PC-3 (cell line): Measurements from ENCODE around the gene MBLAC1. TPM values are rescaled to one million over a fixed set of nuclear protein-coding genes. Genes with fewer than 3 reads are reported as not detected.

ENCODE experiments used
- ATAC-seq: fragments of 200-7000 bp; cut with Tn5 transposase; 2 replicates; pipeline ENCODE4 v1.9.1; 2020; ENCODE audit warnings: mild to moderate bottlenecking, moderate library complexity
- BruUV-seq: library from RNA; stranded (reverse); fragments of 400-500 nt; replicated peaks from 2 replicates; lab custom pipeline; 2021; lab: Mats Ljungman, UMichigan
- CTCF ChIA-PET: fragments of 300-600 bp; sonication (Branson Sonifier 250); formaldehyde crosslinking; loops from one replicate; lab custom pipeline; 2022; ENCODE audit warnings: antibody characterized with exemption; lab: Charles Lee
- POLR2A ChIA-PET: fragments of 300-600 bp; sonication (Branson Sonifier 250); formaldehyde crosslinking; loops from one replicate; lab custom pipeline; 2022; ENCODE audit warnings: antibody characterized with exemption; ENCODE audit not compliant: unreplicated experiment; lab: Charles Lee
- DNase-seq: peaks from one replicate; pipeline ENCODE4 v3.0.0-alpha.2; 2015
- H2AFZ ChIP-seq: fragments of 300-600 bp; sonication (generic); 2 replicates; pipeline ENCODE4 v1.6.0; 2016; ENCODE audit warnings: antibody characterized with exemption, low read length
- H3F3A ChIP-seq: fragments of 300-600 bp; sonication (generic); one replicate; pipeline ENCODE4 v1.6.0; 2017; ENCODE audit warnings: antibody characterized with exemption, low read length, control low read depth, mild to moderate bottlenecking; ENCODE audit not compliant: unreplicated experiment
- H3K27ac ChIP-seq: fragments of 300-600 bp; sonication (generic); 2 replicates; pipeline ENCODE4 v1.5.1; 2016; ENCODE audit warnings: mild to moderate bottlenecking, low read length
- H3K27me3 ChIP-seq: fragments of 300-600 bp; sonication (generic); 2 replicates; pipeline ENCODE4 v1.6.1; 2016; ENCODE audit warnings: low read length, mixed read lengths
- H3K36me3 ChIP-seq: fragments of 300-600 bp; sonication (generic); 2 replicates; pipeline ENCODE4 v1.6.1; 2016; ENCODE audit warnings: low read depth, mixed run types, low read length, mixed read lengths
- H3K4me1 ChIP-seq: fragments of 300-600 bp; sonication (generic); 2 replicates; pipeline ENCODE4 v1.5.1; 2016; ENCODE audit warnings: low read length; ENCODE audit not compliant: insufficient read depth
- H3K4me2 ChIP-seq: fragments of 300-600 bp; sonication (generic); 2 replicates; pipeline ENCODE4 v1.6.0; 2016; ENCODE audit warnings: low read length
- H3K4me3 ChIP-seq: fragments of 300-600 bp; sonication (generic); 2 replicates; pipeline ENCODE4 v1.5.1; 2016; ENCODE audit warnings: mild to moderate bottlenecking, low read length, mixed read lengths
- H3K79me2 ChIP-seq: fragments of 300-600 bp; sonication (generic); 2 replicates; pipeline ENCODE4 v1.6.1; 2017; ENCODE audit warnings: low read length, mixed read lengths
- H3K9ac ChIP-seq: fragments of 300-600 bp; sonication (generic); 2 replicates; pipeline ENCODE4 v1.6.0; 2016; ENCODE audit warnings: mild to moderate bottlenecking, low read length
- H3K9me2 ChIP-seq: fragments of 300-600 bp; sonication (generic); replicated peaks from 2 replicates; pipeline ENCODE4 v1.6.1; 2016; ENCODE audit warnings: mixed run types, low read length, mixed read lengths
- H3K9me3 ChIP-seq: fragments of 300-600 bp; sonication (generic); 2 replicates; pipeline ENCODE4 v1.6.1; 2016; ENCODE audit warnings: low read length, mixed read lengths
- H4K20me1 ChIP-seq: fragments of 300-600 bp; sonication (generic); 2 replicates; pipeline ENCODE4 v1.6.1; 2016; ENCODE audit warnings: low read length, mixed read lengths
- EZH2 ChIP-seq: fragments of 300-600 bp; sonication (generic); IDR thresholded peaks from one replicate; pipeline ENCODE4 v1.6.1; 2017; ENCODE audit warnings: antibody characterized with exemption, mild to moderate bottlenecking, low read length; ENCODE audit not compliant: unreplicated experiment
- EZH2phosphoT487 ChIP-seq: fragments of 300-600 bp; sonication (generic); IDR thresholded peaks from 2 replicates; pipeline ENCODE4 v1.6.1; 2018; ENCODE audit warnings: mild to moderate bottlenecking, antibody characterized with exemption, low read length, borderline replicate concordance
- intact Hi-C: fragments of 100-400 bp; cut with micrococcal nuclease; formaldehyde crosslinking; loops from 2 replicates; pipeline ENCODE4 v1.9.0; 2023
- total RNA-seq: library from RNA; depleted of rRNA; stranded (reverse); fragments of >200 nt; gene quantifications from 2 replicates; pipeline ENCODE4 v1.2.3, GENCODE V29; 2014
- TF ChIP-seq, protein P1 (sequence below): fragments of 300-600 bp; sonication (generic); conservative IDR thresholded peaks from 2 replicates; pipeline ENCODE4 v1.5.1; 2017; ENCODE audit warnings: antibody characterized with exemption, low read depth, mild to moderate bottlenecking, low read length

MBLAC1 gene
- total RNA-seq, 1 experiment from 2014 or later = 2.7 TPM

DNA sequence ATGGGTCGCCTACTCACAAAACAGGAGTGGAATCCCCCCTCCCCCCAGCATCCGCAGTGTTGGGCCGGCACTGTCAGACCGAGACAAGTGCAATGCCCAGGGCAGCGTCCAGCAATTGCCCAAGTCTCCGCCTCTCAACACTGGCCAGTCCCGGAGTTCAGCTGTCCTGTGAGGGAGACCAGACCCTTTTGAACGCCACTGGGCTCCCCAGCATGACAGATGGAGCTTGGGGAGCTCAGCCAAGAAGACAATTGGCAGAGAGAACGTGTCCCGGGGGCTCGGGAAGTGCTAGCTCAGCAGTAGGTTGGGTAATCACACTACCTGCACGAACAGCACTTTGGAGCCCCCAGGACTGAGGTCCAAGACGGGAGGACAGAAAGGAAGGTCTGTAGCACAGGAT, 33.3 kb upstream of the MBLAC1 start:
- ATAC-seq = no peak
- Histone ChIP-seq H3K9me3 (no peaks in the 10 kb centered on the region), H3K9ac (no peak overlapping the region), H3K79me2 (peaks cover 37% of the 10 kb centered on the region), H3K27ac (no peak overlapping the region), H4K20me1 (peaks cover 14% of the 10 kb centered on the region; the same call in 1 of the 2 replicates), H3K4me3 (no peak overlapping the region), H3K9me2 (no peaks in the 10 kb centered on the region), H3K4me2 (no peak overlapping the region), H3K4me1 (peaks cover 11% of the 10 kb centered on the region), H3K27me3 (no peaks in the 10 kb centered on the region), H3K36me3 (peaks cover 68% of the 10 kb centered on the region), H2AFZ (no peak overlapping the region), H3F3A (no peaks in the 10 kb centered on the region)
- no peak for TF ChIP-seq EZH2
- TF ChIP-seq, protein P1, sequence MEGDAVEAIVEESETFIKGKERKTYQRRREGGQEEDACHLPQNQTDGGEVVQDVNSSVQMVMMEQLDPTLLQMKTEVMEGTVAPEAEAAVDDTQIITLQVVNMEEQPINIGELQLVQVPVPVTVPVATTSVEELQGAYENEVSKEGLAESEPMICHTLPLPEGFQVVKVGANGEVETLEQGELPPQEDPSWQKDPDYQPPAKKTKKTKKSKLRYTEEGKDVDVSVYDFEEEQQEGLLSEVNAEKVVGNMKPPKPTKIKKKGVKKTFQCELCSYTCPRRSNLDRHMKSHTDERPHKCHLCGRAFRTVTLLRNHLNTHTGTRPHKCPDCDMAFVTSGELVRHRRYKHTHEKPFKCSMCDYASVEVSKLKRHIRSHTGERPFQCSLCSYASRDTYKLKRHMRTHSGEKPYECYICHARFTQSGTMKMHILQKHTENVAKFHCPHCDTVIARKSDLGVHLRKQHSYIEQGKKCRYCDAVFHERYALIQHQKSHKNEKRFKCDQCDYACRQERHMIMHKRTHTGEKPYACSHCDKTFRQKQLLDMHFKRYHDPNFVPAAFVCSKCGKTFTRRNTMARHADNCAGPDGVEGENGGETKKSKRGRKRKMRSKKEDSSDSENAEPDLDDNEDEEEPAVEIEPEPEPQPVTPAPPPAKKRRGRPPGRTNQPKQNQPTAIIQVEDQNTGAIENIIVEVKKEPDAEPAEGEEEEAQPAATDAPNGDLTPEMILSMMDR = no peak
- TF ChIP-seq EZH2phosphoT487 = no peak
- no TSS peak for BruUV-seq
- intact Hi-C loops = no loop called here
- POLR2A ChIA-PET = no interaction called here
- CTCF ChIA-PET = no interaction called here
- no peak for DNase-seq

DNA sequence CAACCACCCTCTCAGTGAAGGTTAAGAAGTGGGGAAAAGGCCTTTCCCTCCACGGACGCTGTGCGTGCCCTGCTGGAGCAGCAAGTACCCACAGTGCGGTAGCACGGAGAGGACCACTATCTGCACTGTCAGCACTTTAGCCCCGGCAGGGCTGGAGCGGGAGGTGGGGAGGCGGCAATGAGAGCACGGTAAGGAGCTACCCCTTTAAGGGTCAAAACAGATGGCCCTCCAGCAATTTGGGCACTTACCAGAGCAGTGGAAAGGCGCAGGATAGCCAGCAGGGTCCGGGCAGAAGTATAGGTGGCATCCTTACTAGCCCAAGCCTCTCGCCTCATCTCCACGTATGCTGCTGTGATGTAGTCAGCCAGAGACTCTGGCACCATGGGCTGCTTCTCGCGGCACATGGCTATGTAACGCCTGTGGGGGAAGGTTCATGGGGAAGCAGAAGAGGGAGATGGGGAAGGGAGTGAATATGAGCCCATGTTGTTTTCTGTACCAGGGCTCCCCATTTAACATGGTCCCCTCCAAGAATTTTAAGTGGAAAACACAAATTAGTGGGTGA, 32.8 kb upstream of the MBLAC1 start:
- peaks cover 73% of the 10 kb centered on the region for H3K36me3 ChIP-seq

GRCh38 chr7:100095289-100095688, 31.5 kb upstream of the MBLAC1 start:
- ATAC-seq (no peak), DNase-seq (no peak)
- H3K9ac ChIP-seq = no peak overlapping the region
- ChIA-PET POLR2A (interaction anchor here (0.6 to 1.1 kb wide), 2 partner anchors 18 to 45 kb away, joined by 3 to 7 read pairs; no protein-coding TSS in a partner anchor), CTCF (no interaction called here)
- H4K20me1 ChIP-seq = peaks cover 31% of the 10 kb centered on the region
- no peaks in the 10 kb centered on the region for H3K27me3 ChIP-seq
- intact Hi-C loops = no loop called here
- no peak overlapping the region for H3K4me2 ChIP-seq
- no peak overlapping the region for H2AFZ ChIP-seq
- peaks cover 39% of the 10 kb centered on the region for H3K79me2 ChIP-seq
- no peak overlapping the region for H3K4me3 ChIP-seq
- H3F3A ChIP-seq = no peaks in the 10 kb centered on the region
- no TSS peak for BruUV-seq
- no peak overlapping the region for H3K27ac ChIP-seq
- no peak for TF ChIP-seq EZH2phosphoT487
- TF ChIP-seq, protein P1 = no peak
- TF ChIP-seq EZH2 = no peak
- peaks cover 11% of the 10 kb centered on the region for H3K4me1 ChIP-seq
- no peaks in the 10 kb centered on the region for H3K9me3 ChIP-seq
- peaks cover 83% of the 10 kb centered on the region for H3K36me3 ChIP-seq
- H3K9me2 ChIP-seq = no peaks in the 10 kb centered on the region

More for the DNA sequence above, 32.8 kb upstream of the MBLAC1 start:
- POLR2A ChIA-PET = no interaction called here
- TF ChIP-seq, protein P1 = no peak
- TF ChIP-seq EZH2 (no peak), EZH2phosphoT487 (no peak)
- no peak overlapping the region for H2AFZ ChIP-seq
- no peak overlapping the region for H3K9ac ChIP-seq
- peaks cover 19% of the 10 kb centered on the region for H4K20me1 ChIP-seq
- ATAC-seq (no peak), DNase-seq (no peak)
- peaks cover 37% of the 10 kb centered on the region for H3K79me2 ChIP-seq
- H3K27me3 ChIP-seq = no peaks in the 10 kb centered on the region
- H3K4me1 ChIP-seq = peaks cover 8% of the 10 kb centered on the region; the same call in 1 of the 2 replicates
- BruUV-seq = no TSS peak
- H3K9me3 ChIP-seq = no peaks in the 10 kb centered on the region
- CTCF ChIA-PET = no interaction called here
- no peak overlapping the region for H3K4me3 ChIP-seq
- no peak overlapping the region for H3K27ac ChIP-seq
- no peak overlapping the region for H3K4me2 ChIP-seq
- intact Hi-C loops = no loop called here
- H3K9me2 ChIP-seq = no peaks in the 10 kb centered on the region
- no peaks in the 10 kb centered on the region for H3F3A ChIP-seq
